A673 (cell line): ENCODE results near the gene ACSL1. TPM values are rescaled to one million over a fixed set of nuclear protein-coding genes. Genes with fewer than 3 reads are reported as not detected.

ENCODE experiments used
- BruUV-seq: library from RNA; stranded (reverse); fragments of 400-500 nt; replicated peaks from 2 replicates; lab custom pipeline; 2021; lab: Mats Ljungman, UMichigan
- CTCF ChIA-PET: fragments of 300-600 bp; sonication (Branson Sonifier 250); formaldehyde crosslinking; loops from one replicate; lab custom pipeline; 2022; ENCODE audit warnings: antibody characterized with exemption; lab: Charles Lee
- POLR2A ChIA-PET: fragments of 300-600 bp; sonication (Branson Sonifier 250); formaldehyde crosslinking; loops from one replicate; lab custom pipeline; 2022; ENCODE audit warnings: antibody characterized with exemption; ENCODE audit not compliant: low non-redundant PET; lab: Charles Lee
- DNase-seq: peaks from one replicate; pipeline ENCODE4 v3.0.0-alpha.2; 2015; ENCODE audit warnings: low spot score
- H3K27ac ChIP-seq: fragments of 200-600 bp; sonication (generic); 2 replicates; pipeline ENCODE4 v1.5.1; 2016; ENCODE audit warnings: mixed run types, low read depth, mild to moderate bottlenecking, mixed read lengths, antibody characterized with exemption, low read length; ENCODE audit not compliant: poor library complexity, severe bottlenecking
- H3K27me3 ChIP-seq: fragments of 200-600 bp; sonication (generic); replicated peaks from 2 replicates; pipeline ENCODE4 v1.6.1; 2017; ENCODE audit warnings: mixed run types, low read depth, mild to moderate bottlenecking, mixed read lengths, antibody characterized with exemption, low read length; ENCODE audit not compliant: insufficient read depth, poor library complexity
- H3K36me3 ChIP-seq: fragments of 200-600 bp; sonication (generic); 2 replicates; pipeline ENCODE4 v1.6.1; 2016; ENCODE audit warnings: mixed run types, mild to moderate bottlenecking, mixed read lengths, antibody characterized with exemption, low read length; ENCODE audit not compliant: insufficient read depth, poor library complexity, severe bottlenecking
- H3K4me1 ChIP-seq: fragments of 200-600 bp; sonication (generic); 2 replicates; pipeline ENCODE4 v1.6.1; 2017; ENCODE audit warnings: mixed run types, mild to moderate bottlenecking, mixed read lengths, antibody characterized with exemption, low read length; ENCODE audit not compliant: insufficient read depth, poor library complexity, severe bottlenecking
- H3K4me3 ChIP-seq: fragments of 200-600 bp; sonication (generic); 2 replicates; pipeline ENCODE4 v1.5.1; 2016; ENCODE audit warnings: low read depth, mixed run types, mild to moderate bottlenecking, mixed read lengths, low read length; ENCODE audit not compliant: poor library complexity, severe bottlenecking
- H3K9me3 ChIP-seq: fragments of 200-600 bp; sonication (generic); 2 replicates; pipeline ENCODE4 v1.6.1; 2016; ENCODE audit warnings: mixed run types, low read depth, mild to moderate bottlenecking, mixed read lengths, antibody characterized with exemption, low read length; ENCODE audit not compliant: poor library complexity, severe bottlenecking
- EZH2 ChIP-seq: fragments of 200-600 bp; sonication (generic); IDR thresholded peaks from 2 replicates; pipeline ENCODE4 v1.6.1; 2017; ENCODE audit warnings: borderline replicate concordance, low read depth, mild to moderate bottlenecking, mixed read lengths, antibody characterized with exemption, low read length; ENCODE audit not compliant: poor library complexity, severe bottlenecking
- intact Hi-C: fragments of 100-400 bp; cut with micrococcal nuclease; formaldehyde crosslinking; loops from one replicate; pipeline ENCODE4 v1.10.0; 2022; ENCODE audit not compliant: unreplicated experiment
- total RNA-seq: library from RNA; stranded (reverse); gene quantifications from 2 replicates; pipeline ENCODE4 v1.2.3, GENCODE V29; 2021
- TF ChIP-seq, protein P1 (sequence below): fragments of 300-800, 200-600 bp; sonication (generic); conservative IDR thresholded peaks from 2 replicates; pipeline ENCODE4 v1.5.1; 2017; ENCODE audit warnings: low read depth, mild to moderate bottlenecking, antibody characterized with exemption, low read length, moderate library complexity, mixed read lengths

Gene ACSL1
- total RNA-seq, 1 experiment from 2014 or later = 5.2 TPM

DNA sequence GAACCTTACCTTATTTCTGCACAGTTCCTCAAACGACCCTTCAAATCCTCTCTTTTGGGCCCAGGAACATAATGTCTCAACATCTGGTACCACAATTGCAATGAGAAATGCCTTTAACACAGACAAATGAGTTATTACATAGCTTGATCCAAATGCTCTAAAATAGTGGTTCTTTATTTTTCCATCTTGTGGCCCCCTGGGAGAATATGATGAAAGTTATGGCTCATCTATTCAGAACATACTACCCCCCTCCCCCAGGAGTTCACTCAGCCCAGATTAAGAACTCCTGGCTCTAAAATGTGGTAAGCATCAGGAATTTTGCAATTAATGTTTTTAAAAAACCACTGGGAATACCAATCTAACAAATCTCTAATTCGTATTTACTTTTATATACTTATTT, 68.0 kb downstream of the ACSL1 start:
- POLR2A ChIA-PET = no interaction called here
- H3K27ac ChIP-seq = no peak overlapping the region
- no peak for TF ChIP-seq EZH2
- TF ChIP-seq, protein P1, sequence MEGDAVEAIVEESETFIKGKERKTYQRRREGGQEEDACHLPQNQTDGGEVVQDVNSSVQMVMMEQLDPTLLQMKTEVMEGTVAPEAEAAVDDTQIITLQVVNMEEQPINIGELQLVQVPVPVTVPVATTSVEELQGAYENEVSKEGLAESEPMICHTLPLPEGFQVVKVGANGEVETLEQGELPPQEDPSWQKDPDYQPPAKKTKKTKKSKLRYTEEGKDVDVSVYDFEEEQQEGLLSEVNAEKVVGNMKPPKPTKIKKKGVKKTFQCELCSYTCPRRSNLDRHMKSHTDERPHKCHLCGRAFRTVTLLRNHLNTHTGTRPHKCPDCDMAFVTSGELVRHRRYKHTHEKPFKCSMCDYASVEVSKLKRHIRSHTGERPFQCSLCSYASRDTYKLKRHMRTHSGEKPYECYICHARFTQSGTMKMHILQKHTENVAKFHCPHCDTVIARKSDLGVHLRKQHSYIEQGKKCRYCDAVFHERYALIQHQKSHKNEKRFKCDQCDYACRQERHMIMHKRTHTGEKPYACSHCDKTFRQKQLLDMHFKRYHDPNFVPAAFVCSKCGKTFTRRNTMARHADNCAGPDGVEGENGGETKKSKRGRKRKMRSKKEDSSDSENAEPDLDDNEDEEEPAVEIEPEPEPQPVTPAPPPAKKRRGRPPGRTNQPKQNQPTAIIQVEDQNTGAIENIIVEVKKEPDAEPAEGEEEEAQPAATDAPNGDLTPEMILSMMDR = no peak
- H3K4me3 ChIP-seq = no peak overlapping the region
- intact Hi-C loops = no loop called here
- no peak for DNase-seq
- no peaks in the 10 kb centered on the region for H3K4me1 ChIP-seq
- no peaks in the 10 kb centered on the region for H3K27me3 ChIP-seq
- H3K9me3 ChIP-seq = no peaks in the 10 kb centered on the region
- BruUV-seq = no TSS peak
- CTCF ChIA-PET = no interaction called here
- no peaks in the 10 kb centered on the region for H3K36me3 ChIP-seq

DNA sequence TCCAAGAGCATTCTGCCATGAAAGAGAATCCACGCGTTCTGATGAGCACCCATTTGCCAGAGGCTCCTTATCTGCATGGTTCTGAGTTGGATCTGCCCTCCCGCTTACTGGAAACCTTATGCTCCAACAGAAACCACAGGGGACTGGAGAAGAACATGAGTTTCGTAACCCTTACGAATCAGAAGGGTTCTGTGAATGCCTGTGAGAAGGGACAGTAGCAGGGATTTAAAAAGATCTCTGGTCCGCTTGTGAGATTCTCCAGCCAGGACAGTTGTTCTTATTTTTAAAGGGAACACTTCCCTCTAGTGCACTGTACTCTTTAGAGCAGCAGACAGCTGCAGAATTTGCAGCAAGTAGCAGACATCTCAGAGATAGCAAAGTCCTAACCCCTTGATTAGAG, 69.4 kb downstream of the ACSL1 start:
- POLR2A ChIA-PET = no interaction called here
- TF ChIP-seq, protein P1 = no peak
- no peak for TF ChIP-seq EZH2
- DNase-seq = no peak

DNA sequence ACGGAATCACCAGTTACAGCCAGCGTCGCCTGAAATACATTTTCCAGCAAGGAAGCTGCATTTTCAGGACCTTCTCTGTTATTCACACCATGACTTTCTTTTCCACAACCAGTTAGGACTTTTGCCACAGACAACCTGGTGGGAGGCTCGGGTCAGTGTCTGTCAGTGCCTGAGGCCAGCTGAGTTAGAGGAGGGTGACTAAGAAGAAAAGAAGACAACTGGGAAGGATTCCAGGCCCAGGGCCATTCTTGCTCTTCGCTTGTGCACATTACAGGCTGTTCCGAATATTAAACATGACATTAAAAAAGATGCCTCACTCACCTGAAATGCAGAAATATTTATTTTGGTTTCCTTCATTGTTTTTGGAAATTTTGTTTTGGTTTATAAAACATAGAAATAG, 70.5 kb downstream of the ACSL1 start:
- H3K4me1 ChIP-seq = no peaks in the 10 kb centered on the region
- no peak overlapping the region for H3K4me3 ChIP-seq
- DNase-seq = no peak
- BruUV-seq = no TSS peak
- no peaks in the 10 kb centered on the region for H3K9me3 ChIP-seq
- POLR2A ChIA-PET = no interaction called here
- no peaks in the 10 kb centered on the region for H3K27me3 ChIP-seq
- no peak overlapping the region for H3K27ac ChIP-seq
- CTCF ChIA-PET = no interaction called here
- intact Hi-C loops = no loop called here
- no peaks in the 10 kb centered on the region for H3K36me3 ChIP-seq
- TF ChIP-seq, protein P1 = no peak
- no peak for TF ChIP-seq EZH2

More for the DNA sequence above, 69.4 kb downstream of the ACSL1 start:
- Histone ChIP-seq H3K4me1 (no peaks in the 10 kb centered on the region), H3K27ac (no peak overlapping the region), H3K27me3 (no peaks in the 10 kb centered on the region), H3K36me3 (no peaks in the 10 kb centered on the region), H3K4me3 (no peak overlapping the region), H3K9me3 (no peaks in the 10 kb centered on the region)
- CTCF ChIA-PET = no interaction called here
- intact Hi-C loops = no loop called here
- no TSS peak for BruUV-seq
